HepG2 (cell line): ENCODE data around the gene SOAT2. TPM values are rescaled to one million over a fixed set of nuclear protein-coding genes. Genes with fewer than 3 reads are reported as not detected.

Experiments used
- ATF7-NPFF ChIP-seq: sonication (generic); formaldehyde crosslinking; IDR thresholded peaks from 2 replicates; pipeline ENCODE4 v1.8.1; 2023; ENCODE audit warnings: mild to moderate bottlenecking, low read depth, missing genetic modification reagents, moderate library complexity
- CEBPB ChIP-seq: IDR thresholded peaks from 2 replicates; pipeline ENCODE4 v1.6.1; 2011; ENCODE audit warnings: low read depth, low read length, improper control_type of control experiment, borderline replicate concordance
- CREM ChIP-seq, 2 experiments: sonication (generic) in 1 of 2; formaldehyde crosslinking in 1 of 2; IDR thresholded peaks; 2 replicates each; pipeline versions ENCODE4 v1.4.0 to v1.6.1; 2016 to 2020; ENCODE audit warnings: antibody characterized with exemption in 1 of 2, mild to moderate bottlenecking in 1 of 2, missing genetic modification reagents in 1 of 2
- FOXP4 ChIP-seq: sonication (generic); formaldehyde crosslinking; IDR thresholded peaks from 2 replicates; pipeline ENCODE4 v1.4.0; 2020; ENCODE audit warnings: missing genetic modification reagents
- HNF1B ChIP-seq: sonication (generic); formaldehyde crosslinking; IDR thresholded peaks from 2 replicates; pipeline ENCODE4 v1.5.1; 2020; ENCODE audit warnings: mild to moderate bottlenecking, moderate library complexity, missing genetic modification reagents
- HNF4A ChIP-seq: sonication (generic); formaldehyde crosslinking; IDR thresholded peaks from 2 replicates; pipeline ENCODE4 v1.4.0; 2020; ENCODE audit warnings: missing genetic modification reagents
- MED1 ChIP-seq: sonication (generic); formaldehyde crosslinking; IDR thresholded peaks from 2 replicates; pipeline ENCODE4 v1.4.0; 2020; ENCODE audit warnings: missing genetic modification reagents
- SRSF9 ChIP-seq: fragments of 200-400 bp; formaldehyde crosslinking; IDR thresholded peaks from 2 replicates; pipeline ENCODE4 v1.6.1; 2018; ENCODE audit warnings: borderline replicate concordance, mild to moderate bottlenecking, low read depth, low read length; ENCODE audit not compliant: insufficient read depth, poor library complexity, severe bottlenecking
- TAF15 ChIP-seq: fragments of 200-400 bp; formaldehyde crosslinking; IDR thresholded peaks from one replicate; pipeline ENCODE4 v1.6.1; 2018; ENCODE audit warnings: mild to moderate bottlenecking, low read depth, low read length; ENCODE audit not compliant: poor library complexity, severe bottlenecking
- TERF1 ChIP-seq: sonication (generic); formaldehyde crosslinking; IDR thresholded peaks from 2 replicates; pipeline ENCODE4 v1.8.0; 2022; ENCODE audit warnings: mild to moderate bottlenecking, missing genetic modification reagents, moderate library complexity
- TGIF2 ChIP-seq: IDR thresholded peaks from 2 replicates; pipeline ENCODE4 v1.6.1; 2016; ENCODE audit warnings: control low read depth, missing compliant biosample characterization
- UBTF ChIP-seq: sonication (generic); formaldehyde crosslinking; IDR thresholded peaks from 2 replicates; pipeline ENCODE4 v1.4.0; 2020; ENCODE audit warnings: mild to moderate bottlenecking, missing genetic modification reagents
- YEATS4 ChIP-seq: sonication (generic); formaldehyde crosslinking; IDR thresholded peaks from 2 replicates; pipeline ENCODE4 v1.4.0; 2020; ENCODE audit warnings: missing genetic modification reagents, borderline replicate concordance
- ZBTB2 ChIP-seq: sonication (generic); formaldehyde crosslinking; IDR thresholded peaks from 2 replicates; pipeline ENCODE4 v1.8.0; 2022; ENCODE audit warnings: low read depth, missing genetic modification reagents
- ZFP37 ChIP-seq: sonication (generic); formaldehyde crosslinking; IDR thresholded peaks from 2 replicates; pipeline ENCODE4 v1.4.0; 2020; ENCODE audit warnings: missing genetic modification reagents, borderline replicate concordance
- ZFY ChIP-seq: sonication (generic); formaldehyde crosslinking; IDR thresholded peaks from 2 replicates; pipeline ENCODE4 v1.4.0; 2020; ENCODE audit warnings: missing genetic modification reagents
- ZNF431 ChIP-seq: sonication (generic); formaldehyde crosslinking; IDR thresholded peaks from 2 replicates; pipeline ENCODE4 v1.9.0; 2022; ENCODE audit warnings: missing genetic modification reagents, low read depth, mild to moderate bottlenecking, borderline replicate concordance
- polyA plus RNA-seq, 8 experiments: library from polyadenylated mRNA; depleted of rRNA in 3 of 8; stranded (reverse) in 7 of 8; unstranded in 1 of 8; fragments of >200 nt; fragmentation: Illumina TruSeq in 4 of 8; extraction: Trizol in 4 of 8; gene quantifications; 2 replicates each; pipeline versions ENCODE4 v1.2.1 to v1.2.3, GENCODE V29; 2011 to 2016; ENCODE audit warnings: low read depth in 4 of 8, missing spikeins in 1 of 8, mixed read lengths in 1 of 8; ENCODE audit not compliant: insufficient read depth in 1 of 8
- total RNA-seq, 5 experiments: library from RNA; depleted of rRNA; stranded (reverse); fragments of >200 nt; fragmentation: Illumina TruSeq; extraction: Trizol; gene quantifications; 2 replicates each; pipeline ENCODE4 v1.2.3, GENCODE V29; 2016; ENCODE audit warnings: low read depth in 1 of 5

SOAT2 gene
- total and polyA plus RNA-seq, 2 of the 13 experiments (the other 11 are each of a cell fraction or from before 2014, with no cell fraction given), result 14.9 to 108 TPM

GRCh38 chr12:53054112-53054878 is 49.0 kb upstream of the SOAT2 start (continued):
- no peak for TF ChIP-seq FOXP4 (CRISPR knock-in tag)
- peak; percentile 33; the same call in 1 of the 2 replicates for TF ChIP-seq MED1
- peak; percentile 3; the same call in 1 of the 2 replicates for TF ChIP-seq CEBPB
- no peak for TF ChIP-seq ZNF431
- peak; percentile 65 for TF ChIP-seq TAF15
- no peak for TF ChIP-seq TERF1
- TF ChIP-seq CREM (IDR thresholded peaks at IDR 0.05), result peak; percentile 23; the same call in 1 of the 2 replicates
- no peak for TF ChIP-seq CREM (CRISPR knock-in tag; IDR thresholded peaks at IDR 0.05)
- peak; percentile 79 for TF ChIP-seq YEATS4 (CRISPR knock-in tag)
- TF ChIP-seq ATF7-NPFF, result peak; percentile 49; the same call in 1 of the 2 replicates
- 0 out of 2 replicates have a peak, but pooled peaks have one; percentile 12 for TF ChIP-seq UBTF (CRISPR knock-in tag)
- 0 out of 2 replicates have a peak, but pooled peaks have one; percentile 42 for TF ChIP-seq HNF1B
- TF ChIP-seq ZFP37 (CRISPR knock-in tag), result no peak
- TF ChIP-seq TGIF2 (CRISPR knock-in tag), result peak; percentile 18; the same call in 1 of the 2 replicates
- peak; percentile 54 for TF ChIP-seq ZFY (CRISPR knock-in tag)
- TF ChIP-seq ZBTB2 (CRISPR knock-in tag), result no peak
- TF ChIP-seq HNF4A, result no peak
- TF ChIP-seq SRSF9, result no peak
